HG03575 (cell line): Measurements from ENCODE around the gene DAD1.
"Not testable (repeated sequence)": the region's sequence is repeated elsewhere in the genome, so short reads cannot be mapped to it uniquely, and the experiment has no call there.

Source experiments
- ATAC-seq: cut with Tn5 transposase; IDR thresholded peaks from one replicate; pipeline ENCODE4 v1.9.1; 2021; ENCODE audit not compliant: unreplicated experiment, insufficient number of reproducible peaks, low FRiP score; ENCODE audit errors: extremely low read depth

DAD1 gene

DNA sequence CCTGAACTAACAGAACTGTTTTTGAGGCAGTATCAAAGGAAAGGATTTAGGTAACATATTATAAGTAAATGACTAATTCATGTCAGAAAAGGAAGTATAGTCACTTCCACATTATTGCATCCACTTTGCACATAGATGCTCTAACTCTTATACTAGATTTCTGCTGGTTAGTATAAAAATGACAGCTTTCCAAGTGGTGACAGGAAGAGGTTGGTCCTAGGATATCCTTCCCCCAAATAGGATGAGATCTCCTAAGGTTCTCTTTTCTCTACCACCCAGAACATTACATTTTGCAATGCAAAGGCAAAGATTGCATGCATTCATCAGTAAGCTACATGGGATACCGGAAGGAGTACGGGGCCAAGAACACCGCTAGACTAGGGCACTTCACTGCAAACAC, 15.2 kb downstream of the DAD1 start:
- no peak for ATAC-seq

GRCh38 chr14:22572562-22573058, 16.4 kb downstream of the DAD1 start:
- ATAC-seq = no peak

DNA sequence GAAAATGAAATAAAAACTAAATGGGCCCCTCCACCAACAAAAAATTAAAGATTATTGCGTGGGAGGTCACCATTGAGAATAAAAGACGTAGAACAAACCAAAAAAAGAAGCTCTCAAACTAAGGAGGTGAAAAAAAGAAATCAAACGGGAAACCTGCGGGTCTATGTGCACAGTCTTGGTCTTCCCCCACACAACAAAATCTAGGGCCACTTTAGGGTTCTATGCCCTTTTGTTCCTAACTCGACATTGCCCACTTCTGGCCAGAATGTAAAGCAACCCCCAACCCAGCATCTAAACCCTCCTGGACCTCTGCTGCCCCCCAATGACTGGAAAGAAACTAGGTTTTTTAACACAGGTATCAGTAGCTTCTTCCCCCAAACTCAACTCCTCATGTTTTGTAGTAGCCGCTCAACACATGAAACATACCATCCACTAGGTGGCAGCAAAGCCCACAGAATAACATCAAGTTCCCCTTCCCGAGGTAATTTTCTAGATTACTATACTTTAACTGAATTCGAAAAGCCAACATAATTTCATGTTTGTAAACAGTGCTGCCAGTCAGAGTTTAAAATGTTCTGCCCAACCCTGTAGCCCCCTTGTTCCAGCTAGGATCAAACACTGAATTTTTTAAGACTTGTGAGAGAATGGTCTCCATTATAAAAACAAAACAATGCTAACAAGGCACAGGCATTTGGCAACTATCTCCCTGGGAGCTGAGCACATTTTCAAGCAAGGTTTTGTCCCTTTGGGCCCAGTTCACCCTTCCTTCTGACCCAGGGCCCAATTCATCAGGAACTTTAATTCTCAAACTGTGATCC, 18.7 kb downstream of the DAD1 start:
- peak; percentile 34 for ATAC-seq

DNA sequence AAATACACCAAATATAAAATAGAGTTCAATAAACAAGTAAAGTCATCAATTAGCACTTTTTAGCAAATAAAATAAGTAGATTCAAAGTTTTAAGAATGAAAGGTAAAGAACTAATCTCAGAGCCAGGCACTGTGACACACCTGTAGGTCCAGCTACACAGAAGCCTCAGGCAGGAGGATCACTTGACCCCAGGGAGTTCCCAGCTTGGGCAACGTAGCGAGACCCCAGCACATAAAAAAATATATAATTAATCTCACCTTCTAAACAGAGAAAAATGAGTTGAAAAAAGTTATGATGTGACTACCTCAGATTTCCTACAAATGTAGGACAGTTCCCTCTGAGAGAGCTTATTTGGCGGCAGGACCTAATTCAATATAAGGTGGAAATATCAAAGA, 19.3 kb downstream of the DAD1 start:
- ATAC-seq = no peak

GRCh38 chr14:22569106-22569736, 19.8 kb downstream of the DAD1 start:
- ATAC-seq = no peak

DNA sequence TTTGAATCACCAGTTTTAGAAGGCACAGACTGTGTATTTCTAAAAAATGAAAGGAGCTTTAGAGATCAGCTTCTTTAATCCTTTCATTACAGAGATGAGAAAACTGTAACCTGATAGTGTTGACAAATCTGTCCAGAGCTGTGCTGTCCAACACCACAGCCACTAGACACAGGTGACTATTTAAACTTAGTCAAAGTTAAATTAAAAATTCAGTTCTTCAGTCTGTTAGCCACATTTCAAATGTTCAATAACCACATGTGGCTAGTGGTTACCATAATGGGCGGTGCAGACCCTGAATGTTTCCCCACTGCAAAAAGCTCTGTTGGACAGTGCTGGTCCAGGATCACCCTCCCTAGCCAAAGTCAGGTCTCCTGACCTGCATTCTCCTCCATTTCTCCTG, 21.6 kb downstream of the DAD1 start:
- ATAC-seq = no peak

DNA sequence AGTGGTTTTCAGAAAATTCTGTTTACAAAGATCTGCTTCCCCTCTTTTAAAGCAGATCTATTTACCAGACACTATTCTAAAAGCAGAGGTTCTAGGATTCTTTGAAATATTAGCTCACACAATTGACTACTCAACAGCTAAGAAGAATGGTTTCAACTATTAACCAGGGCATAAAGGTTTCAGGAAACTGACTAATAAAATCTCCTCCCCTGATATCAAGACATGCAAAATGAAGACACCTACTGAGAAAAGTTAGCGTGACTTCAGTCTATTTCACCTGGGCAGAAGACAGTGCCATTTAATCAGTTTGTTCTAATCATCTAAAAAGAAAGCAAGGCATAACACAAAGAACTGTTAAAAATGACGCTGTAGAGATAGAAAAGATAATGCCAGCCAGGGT, 22.2 kb downstream of the DAD1 start:
- no peak for ATAC-seq

- ATAC-seq = not testable (repeated sequence)
These were observed 22.8 kb downstream of the DAD1 start for GRCh38 chr14:22566266-22566665.

GRCh38 chr14:22565391-22565945, 23.6 kb downstream of the DAD1 start:
- ATAC-seq = no peak

GRCh38 chr14:22564463-22564862, 24.6 kb downstream of the DAD1 start:
- ATAC-seq = no peak

DNA sequence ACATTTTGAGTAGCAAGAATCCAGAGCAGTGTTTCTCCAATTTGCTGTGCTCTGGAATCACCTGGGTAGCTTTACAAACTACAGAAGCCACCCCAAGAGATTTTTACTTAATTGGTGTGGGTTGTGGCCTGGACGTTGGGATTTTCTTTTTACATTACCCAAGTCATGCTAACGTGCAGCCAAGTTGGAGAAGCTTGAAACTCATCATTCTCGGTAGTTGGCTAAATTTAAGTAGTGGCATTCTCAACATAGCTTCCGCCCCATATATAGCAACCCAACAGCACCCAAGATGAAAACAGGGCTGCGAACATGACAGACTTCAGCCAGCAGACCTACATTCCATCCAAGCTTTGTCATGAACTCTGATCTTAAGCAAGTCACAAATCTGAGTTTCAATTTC, 25.0 kb downstream of the DAD1 start:
- no peak for ATAC-seq

DNA sequence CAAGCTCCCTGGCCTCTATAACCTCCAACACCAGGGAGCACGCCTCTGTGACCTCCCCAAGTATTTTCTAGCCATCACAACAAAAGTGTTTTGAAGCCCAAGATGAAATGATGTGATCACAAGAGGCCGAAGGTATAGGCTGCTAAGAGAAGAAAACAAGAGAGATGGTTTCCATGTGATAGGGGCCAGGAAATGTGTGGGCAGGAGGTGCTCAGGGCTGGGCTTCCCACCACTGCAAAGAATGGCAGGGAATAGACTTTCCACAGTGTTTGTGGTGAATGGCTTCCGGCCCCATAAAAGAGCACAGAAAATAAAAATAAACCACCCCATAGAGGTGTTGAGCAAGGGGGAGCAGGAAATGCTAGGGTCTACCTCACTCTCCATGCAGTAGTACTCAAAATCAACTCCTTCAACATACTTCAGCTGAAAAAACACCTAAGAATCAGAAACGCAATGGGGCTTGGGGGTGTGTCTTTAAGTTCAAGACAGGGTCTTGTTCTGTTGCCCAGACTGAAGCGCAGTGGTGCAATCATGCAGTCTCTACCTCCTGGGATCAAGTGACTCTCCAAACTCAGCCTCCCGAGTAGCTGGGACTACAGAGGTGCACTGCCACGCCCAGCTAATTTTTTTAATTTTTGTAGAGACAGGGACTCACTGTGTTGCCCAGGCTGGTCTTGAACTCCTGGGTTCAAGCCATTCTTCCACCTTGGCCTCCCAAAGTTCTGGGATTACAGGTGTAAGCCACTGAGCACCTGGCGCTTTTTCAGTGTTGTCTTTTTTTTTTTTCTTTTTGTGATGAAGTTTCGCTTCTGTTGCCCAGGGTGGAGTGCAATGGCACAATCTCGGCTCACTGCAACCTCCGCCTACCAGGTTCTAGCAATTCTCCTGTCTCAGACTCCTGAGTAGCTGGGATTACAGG, 27.1 kb downstream of the DAD1 start:
- ATAC-seq = no peak

- ATAC-seq = no peak
These were observed 27.7 kb downstream of the DAD1 start for GRCh38 chr14:22561366-22561660.

- no peak for ATAC-seq
These were observed 28.2 kb downstream of the DAD1 start for GRCh38 chr14:22560662-22561365.

DNA sequence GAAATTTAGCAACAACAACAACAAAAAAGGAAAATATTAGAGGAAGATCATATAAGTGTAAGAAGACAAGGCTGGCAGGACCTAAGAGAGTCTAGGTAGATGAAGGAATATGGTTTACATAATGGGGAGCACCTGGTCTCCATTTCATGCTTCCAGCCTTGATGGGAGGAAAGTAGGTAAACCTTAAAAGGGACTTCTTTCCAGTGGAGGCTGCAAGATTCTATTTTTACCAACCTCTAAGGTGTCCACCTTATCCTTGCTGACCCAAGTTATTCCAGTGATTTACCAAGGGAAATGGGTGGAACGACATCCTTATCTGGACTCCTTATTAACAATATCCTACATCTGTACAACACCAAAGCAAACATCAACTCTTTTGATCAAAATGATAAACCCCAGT, 30.0 kb downstream of the DAD1 start:
- no peak for ATAC-seq

DNA sequence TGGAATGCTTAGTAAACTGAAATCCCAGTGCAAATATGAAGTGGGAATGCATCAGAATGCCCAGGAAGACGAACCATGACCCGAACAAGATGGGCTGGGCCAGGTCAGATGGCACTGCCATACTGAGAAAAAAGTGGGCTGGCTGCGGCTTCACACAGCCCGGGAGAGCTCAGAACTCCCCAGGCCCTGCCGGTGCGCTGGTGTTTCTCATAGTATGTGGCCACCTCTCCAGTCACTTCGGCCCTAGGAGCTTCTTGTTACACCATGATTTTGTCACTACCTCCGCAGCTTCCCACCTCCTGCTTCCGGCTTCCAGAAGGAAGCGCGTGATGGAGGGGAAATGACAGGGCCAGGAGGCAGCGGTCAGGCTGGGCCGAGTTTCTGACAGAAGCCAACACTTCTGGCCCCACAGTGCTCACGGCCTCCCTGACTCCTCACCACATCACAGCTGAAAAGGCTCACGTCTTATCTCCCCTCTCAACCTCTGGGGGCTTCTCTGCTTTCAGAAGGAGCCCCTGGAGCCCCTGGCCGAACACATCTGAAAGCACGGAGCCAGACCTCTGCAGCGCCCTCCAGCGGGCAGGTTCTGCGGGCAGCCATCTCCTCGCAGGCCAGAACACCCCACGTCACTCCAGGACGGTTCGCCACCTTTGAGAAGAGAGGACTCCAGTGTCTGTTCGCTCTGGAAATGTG, 30.7 kb downstream of the DAD1 start:
- ATAC-seq = no peak

DNA sequence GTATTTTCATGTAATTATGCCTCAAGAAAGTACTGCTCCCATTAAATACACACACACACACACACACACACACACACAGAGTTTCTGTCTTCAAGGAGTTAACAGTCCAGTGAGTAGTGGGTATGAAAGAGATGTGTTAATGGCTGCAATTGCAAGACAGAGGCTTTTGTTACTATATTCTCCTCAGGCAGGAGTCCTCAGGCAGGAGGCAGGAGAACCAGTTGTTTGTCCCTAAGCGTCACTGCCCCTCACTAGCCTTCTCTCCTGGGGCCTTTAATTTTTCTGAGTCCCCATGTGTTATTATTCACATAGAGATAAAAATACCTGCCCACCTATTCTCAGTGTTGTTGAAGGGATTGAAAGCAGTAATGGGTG, 31.2 kb downstream of the DAD1 start:
- ATAC-seq = no peak

DNA sequence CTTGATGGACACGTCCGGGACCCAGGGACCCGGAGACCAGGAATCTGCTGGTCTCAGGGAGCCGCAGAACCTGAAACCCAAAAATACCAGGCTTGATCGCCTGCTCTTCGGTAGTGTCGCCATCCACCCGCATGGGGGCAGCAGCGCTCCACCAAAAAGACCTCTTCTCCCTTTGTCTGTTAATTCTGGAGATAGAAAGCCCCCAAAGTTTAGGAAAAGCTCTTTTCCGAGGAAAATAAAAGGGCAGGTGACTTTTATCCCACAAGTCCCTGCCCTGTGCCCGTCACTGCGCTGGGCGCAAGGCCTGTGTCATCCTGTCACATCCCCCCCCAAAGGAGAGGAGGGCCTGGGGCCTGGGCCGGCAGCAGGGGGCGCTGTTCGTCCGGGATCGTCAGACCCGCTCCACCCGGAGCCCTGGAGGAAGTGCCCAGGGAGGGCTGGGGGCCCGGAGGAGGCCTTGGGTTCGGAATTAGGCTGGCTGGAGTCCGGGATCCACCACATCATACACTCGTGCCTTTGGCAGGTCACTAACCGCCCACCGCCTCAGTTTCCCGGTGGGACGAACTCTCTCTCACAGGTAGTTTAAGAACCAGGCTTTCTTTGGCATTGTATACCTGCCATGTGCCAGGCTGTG, 31.9 kb downstream of the DAD1 start:
- ATAC-seq = no peak
